Stimulated activated CD4-positive, alpha-beta T cell treated with anti-CD3 and anti-CD28 coated beads, Interleukin-4, amount 100 ng/mL, for 4 hours (primary cell): Measurements from ENCODE around the gene PDCD1.
A peak's percentile ranks its signal among the peaks of the same experiment; 100 is the strongest.
"Not testable (repeated sequence)": the region's sequence is repeated elsewhere in the genome, so short reads cannot be mapped to it uniquely, and the experiment has no call there.

Source experiments
- DNase-seq, 2 experiments: peaks; one replicate each; pipeline ENCODE4 v3.0.0-alpha.2; 2020

The PDCD1 gene

DNA sequence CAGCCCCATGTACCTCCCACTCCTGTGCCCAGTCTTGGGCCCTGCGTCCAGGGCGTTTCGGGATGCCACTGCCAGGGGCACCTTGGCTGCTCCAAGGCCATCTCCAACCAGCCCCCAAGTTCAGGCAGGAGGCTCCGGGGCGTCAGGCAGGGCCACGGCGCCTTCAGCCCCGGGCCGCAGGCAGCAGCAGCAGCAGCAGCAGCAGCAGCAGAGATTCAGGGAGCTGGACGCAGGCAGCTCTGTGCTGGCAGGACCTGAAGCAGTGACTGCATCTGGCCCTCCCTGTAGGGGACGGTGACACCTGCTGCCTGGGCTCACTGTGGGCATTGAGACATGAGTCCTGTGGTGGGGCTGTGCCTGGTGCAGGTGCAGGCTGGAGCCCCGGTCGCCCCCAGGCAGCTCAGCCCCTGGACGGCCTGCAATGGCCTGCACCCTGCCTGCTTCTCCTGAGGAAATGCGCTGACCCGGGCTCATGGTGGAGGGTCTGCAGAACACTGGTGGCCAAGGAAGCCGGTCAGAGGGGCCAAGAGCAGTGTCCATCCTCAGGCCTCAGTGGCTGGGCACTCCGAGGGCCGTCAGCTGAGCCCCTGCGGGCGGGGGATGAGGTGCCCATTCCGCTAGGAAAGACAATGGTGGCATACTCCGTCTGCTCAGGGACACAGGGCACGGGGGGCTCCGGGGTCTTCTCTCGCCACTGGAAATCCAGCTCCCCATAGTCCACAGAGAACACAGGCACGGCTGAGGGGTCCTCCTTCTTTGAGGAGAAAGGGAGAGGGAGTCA, 8.0 kb downstream of the PDCD1 start:
- DNase-seq: no peak

- DNase-seq: no peak
These were observed 8.8 kb downstream of the PDCD1 start for GRCh38 chr2:241849616-241850543.

- no peak for DNase-seq
These were observed 9.7 kb downstream of the PDCD1 start for GRCh38 chr2:241848761-241849615.

GRCh38 chr2:241846406-241846805, 12.3 kb downstream of the PDCD1 start:
- DNase-seq: no peak

GRCh38 chr2:241844831-241845578, 13.7 kb downstream of the PDCD1 start:
- DNase-seq: no peak

DNA sequence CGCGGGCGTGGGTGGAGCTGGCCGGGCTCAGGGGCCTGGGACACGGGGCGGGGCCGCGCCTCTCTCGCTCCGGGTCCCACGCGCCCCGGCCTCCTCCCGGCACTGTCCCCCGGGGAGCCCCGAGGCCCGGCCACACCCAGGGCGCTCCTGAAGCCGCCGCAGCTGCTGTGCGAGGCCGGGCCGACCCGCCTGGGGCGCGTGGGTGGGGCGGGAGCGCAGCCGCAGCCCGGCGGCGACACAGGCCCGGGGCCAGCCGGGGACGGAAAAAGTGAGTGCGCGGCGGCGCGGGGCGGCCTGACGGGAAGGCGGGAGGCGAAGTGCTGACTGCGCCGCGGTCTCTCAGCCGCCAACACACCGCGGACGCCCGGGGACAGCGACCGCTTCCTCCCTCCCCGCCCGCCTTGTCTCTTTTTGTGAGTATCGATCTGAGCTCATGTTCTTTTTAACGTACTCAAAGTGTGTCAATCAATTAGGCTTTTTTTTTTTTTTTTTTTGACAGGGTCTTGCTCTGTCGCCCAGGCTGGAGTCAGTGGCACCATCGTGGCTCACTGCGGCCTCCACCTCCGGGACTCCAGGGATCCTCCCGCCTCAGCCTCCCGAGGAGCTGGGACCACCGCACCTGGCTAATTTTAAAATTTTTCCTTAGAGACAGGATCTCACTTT, 14.5 kb downstream of the PDCD1 start:
- DNase-seq: peak; percentile 83 to 86

DNA sequence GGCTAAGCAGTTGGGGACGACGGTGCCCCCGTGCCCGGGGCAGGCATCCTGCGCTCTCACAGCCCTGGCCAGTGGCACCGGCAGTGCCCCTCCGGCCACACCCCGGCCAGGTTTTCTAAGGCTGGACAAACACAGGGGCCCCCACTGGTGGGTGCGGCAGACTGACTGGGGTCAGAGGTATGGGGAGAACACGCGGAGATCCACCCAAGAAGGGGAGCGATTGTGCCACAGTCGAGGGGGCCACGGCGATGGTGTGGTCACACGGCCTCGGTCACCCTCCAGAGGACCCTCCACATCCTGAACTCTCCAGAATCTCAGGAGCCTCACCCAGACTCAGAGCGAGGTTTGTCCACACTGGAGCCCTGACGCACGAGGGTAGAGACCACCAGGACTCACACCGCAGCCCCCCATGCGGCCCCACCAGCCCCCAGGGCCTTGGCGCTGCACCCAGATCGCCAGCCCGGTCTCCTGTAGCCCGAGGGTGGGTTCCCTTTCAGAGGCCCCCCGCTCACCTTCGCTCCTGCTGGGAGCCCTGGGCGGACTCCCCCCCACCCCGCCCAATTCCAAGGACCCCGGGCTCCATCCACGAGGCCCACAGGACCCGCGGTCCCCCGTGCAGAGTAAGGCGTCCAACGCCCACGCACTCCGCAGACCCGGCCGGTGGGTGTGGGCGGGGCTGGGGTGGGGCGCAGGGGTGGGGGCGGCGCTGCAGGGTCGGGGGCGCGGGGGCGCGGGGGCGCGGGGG, 15.2 kb downstream of the PDCD1 start:
- DNase-seq: no peak

DNA sequence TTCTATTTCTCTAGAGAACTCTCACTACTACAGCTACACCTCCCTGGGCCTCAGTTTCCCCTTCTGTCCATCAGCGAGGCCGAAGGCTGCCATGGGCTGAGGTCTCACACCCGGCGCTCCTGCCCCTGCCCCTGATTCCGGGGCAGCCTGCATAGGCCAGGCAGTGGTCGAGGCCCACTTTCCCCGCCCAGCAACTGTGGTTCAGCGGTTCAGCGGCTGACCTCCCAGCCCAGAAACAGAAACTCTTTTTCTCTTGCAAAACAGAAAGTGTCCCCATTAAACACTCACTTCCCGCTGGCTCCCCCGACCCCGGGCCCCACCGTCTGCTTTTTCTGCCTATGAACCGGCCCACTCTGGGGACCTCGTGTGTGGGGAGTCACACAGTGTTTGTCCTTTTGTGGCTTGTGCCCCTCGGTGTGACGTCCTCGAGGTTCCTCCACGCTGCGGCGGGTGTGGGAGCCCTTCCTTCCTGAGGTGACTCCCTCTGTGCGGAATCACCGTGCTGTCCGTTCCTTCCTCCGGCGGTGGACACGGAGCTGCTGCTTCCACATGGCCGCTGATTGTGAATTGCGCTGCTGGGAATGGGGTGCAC, 16.0 kb downstream of the PDCD1 start:
- DNase-seq: peak in 1 of 2 experiments; percentile 47

DNA sequence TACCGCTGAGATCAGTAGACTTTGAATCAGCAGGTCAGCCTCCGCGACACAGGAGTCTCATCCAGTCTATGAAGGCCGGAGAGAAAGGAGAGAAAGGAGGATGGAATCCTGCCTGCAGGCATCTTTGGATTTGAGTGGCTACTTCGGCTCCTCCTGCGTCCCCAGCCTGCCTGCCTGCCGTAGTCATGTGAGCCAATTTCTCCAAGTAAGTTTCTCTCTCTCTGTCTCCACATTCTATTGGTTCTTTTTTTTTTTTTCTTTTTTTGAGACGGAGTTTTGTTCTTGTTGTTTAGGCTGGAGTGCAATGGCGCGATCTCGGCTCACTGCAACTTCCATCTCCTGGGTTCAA, 16.7 kb downstream of the PDCD1 start:
- no peak for DNase-seq

GRCh38 chr2:241841181-241842066, 17.3 kb downstream of the PDCD1 start:
- no peak for DNase-seq

DNA sequence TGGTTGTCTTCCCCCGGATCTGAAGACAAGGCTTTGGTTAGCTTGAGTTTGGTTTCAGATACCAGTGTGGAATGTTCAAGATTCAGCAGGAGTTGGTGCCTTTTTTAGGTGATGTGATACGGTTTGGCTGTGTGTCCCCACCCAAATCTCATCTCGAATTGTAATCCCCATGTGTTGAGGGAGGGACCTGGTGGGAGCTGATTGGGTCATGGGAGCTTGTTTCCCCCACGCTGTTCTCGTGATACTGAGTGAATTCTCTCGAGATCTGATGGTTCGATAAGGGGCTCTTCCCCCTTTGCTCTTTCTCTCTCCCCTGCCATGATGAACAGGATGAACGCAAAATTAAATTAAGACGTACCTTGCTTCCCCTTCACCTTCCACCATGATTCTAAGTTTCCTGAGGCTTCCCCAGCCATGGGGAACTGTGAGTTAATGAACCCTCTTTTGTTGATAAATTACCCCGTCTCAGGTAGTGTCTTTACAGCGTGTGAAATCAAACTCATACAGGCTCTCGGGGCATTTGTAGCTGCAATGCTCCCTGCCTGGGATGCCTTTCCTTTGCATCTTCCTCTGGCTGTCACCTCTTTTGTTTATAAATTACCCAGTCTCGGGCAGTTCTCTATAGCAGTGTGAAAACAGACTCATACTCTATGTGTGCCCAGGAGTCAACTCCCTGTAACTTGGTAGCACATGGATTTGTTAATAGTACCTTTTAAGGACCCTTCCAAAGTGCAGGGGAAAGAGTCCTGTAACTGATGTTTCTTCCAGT, 21.3 kb downstream of the PDCD1 start:
- DNase-seq: no peak

DNA sequence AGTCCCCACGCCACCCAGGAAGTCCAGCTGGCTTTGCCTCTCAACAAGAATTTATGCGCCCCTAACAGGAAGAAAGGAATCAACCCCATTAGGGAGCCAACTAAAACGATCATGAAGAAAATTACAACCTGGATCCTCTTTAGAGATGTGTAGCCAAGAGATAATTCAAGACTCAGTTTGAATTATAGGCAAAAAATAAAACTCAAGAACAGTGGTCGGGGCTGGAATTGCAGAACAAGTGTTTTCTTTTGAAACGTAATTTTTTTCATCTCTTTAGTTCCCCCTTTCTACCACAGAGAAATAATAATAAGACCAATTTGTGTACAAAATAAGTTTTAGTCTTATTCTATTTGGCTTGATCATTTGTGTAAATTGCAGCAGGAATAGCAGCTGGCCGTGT, 22.4 kb downstream of the PDCD1 start:
- no peak for DNase-seq

- DNase-seq: no peak
These were observed 23.1 kb downstream of the PDCD1 start for GRCh38 chr2:241835611-241836010.

DNA sequence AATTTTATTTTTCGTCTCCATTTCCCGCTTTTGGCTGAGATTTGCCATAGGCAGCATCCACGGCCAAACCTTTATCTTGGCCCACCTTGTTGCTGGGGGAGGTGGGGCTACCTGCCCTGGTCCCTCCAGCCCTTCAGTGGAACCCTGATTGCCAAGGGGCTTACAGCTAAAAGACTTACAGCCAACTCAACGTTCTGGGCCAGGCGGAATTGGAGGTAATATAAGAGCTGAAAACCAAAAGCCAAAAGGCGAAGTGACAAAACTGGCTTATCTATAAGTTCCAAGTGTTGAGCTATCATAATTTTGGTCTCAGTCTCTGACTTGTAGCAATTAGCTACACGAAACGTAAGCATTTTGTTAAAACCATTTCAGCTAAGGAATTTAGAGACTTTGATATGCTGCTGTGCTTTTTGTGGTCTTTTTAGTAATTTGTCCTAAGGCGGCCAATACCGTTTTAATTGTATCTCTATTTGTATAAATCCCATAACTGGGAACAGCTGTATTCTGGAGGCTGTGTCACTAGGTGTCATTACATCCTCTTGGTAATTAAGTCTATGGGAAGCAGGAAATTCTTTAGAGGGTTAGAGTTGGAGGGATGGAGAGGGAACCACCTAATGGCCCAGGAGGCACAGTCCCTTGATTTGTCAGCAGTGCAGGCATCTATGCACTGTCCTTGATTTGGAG, 24.0 kb downstream of the PDCD1 start:
- DNase-seq: no peak

DNA sequence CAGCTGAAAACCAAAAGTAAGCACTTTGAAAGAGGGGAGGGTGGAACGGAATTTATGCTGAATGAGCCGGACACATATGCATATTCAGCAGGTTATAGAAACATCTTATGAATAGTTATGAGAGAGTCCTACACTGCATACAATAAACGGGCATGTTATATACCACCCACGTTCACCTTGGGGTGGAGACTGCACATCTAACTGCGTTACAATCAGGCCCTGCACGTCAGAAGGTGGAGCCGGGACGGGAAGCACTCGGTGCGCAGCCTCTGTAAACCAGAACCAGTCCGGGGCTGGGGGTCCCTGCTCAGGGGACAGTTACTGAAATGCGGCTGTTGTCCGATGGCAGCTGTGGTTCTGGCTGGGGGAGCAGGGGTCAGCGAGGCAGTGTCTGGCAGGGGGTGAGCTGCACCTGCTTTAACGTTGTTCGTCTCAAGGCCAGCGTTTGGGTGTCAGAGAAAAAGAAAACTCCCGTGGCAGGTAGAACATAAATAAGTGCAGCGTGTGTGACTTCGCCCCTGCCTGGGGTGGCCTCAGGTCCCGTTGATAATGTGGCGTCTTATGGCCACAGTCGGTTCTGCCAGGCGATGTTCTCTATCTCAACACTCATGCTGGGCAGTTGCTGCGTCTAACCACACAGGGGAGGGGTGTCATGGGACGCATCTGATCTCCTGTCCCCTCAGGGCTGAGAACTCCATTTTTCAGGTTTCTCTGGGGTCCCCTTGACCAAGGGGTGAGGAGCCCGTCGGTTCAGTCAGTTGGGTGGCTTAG, 24.8 kb downstream of the PDCD1 start:
- DNase-seq: not testable (repeated sequence)

DNA sequence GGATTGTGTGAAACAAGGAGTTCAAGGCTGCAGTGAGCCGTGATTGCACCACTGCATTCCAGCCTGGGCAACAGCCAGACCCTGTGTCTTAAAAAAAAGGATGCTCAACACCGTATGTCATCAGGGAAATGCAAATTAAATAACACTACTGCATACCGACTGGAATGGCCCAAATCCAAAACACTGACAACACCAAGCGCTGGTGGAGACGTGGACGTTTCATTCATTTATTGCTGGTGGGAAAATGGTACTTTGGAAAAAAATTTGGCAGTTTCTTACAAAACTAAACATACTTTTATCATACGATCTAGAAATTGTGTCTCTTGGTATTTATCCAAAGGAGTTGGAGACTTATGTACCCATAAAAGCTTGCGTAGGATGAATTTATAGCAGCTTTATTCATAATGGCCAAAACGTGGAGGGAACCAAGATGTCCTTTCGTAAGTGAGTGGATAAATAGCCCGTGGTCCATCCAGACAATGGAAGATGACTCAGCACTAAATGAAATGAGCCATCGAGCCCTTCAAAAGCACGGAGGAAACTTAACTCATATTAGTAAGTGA, 25.5 kb downstream of the PDCD1 start:
- DNase-seq: no peak

DNA sequence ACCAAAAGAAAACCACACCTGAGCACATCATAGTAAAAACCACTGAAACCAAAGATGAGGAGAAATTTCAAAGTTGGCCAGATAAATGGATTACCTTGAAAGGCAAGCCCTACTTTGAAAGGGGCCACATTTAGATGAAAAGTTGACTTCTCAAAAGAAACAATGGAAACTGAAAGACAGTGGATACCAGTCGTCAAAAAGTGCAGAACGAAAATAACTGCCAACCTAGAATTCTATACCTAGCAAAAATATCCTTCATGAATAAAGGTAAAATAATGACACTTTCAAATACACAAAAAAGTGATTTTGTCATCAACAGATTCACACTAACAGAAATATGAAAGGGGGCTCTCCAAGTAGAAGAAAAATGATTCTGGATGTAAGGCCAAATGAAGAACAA, 31.3 kb downstream of the PDCD1 start:
- no peak for DNase-seq
